Hepatocyte (in vitro differentiated cells): ENCODE results near the gene AK2. TPM values are rescaled to one million over a fixed set of nuclear protein-coding genes. Genes with fewer than 3 reads are reported as not detected.

ENCODE experiments used
- DNase-seq: peaks from one replicate; pipeline ENCODE4 v3.0.0-alpha.2; 2016; ENCODE audit warnings: low spot score
- H2AFZ ChIP-seq: fragments of 200-600 bp; sonication (generic); 2 replicates; pipeline ENCODE4 v1.6.0; 2016; ENCODE audit warnings: antibody characterized with exemption, mild to moderate bottlenecking
- H3K27ac ChIP-seq: fragments of 200-600 bp; sonication (generic); 2 replicates; pipeline ENCODE4 v1.5.1; 2016; ENCODE audit warnings: mild to moderate bottlenecking
- H3K27me3 ChIP-seq: fragments of 200-600 bp; sonication (generic); 2 replicates; pipeline ENCODE4 v1.6.1; 2016
- H3K36me3 ChIP-seq: fragments of 200-600 bp; sonication (generic); replicated peaks from 2 replicates; pipeline ENCODE4 v1.5.1; 2016; ENCODE audit warnings: low read depth; ENCODE audit not compliant: insufficient read depth
- H3K4me1 ChIP-seq: fragments of 200-600 bp; sonication (generic); 2 replicates; pipeline ENCODE4 v1.5.1; 2016; ENCODE audit warnings: mild to moderate bottlenecking, moderate library complexity; ENCODE audit not compliant: insufficient read depth
- H3K4me2 ChIP-seq: fragments of 200-600 bp; sonication (generic); 2 replicates; pipeline ENCODE4 v1.6.0; 2016
- H3K4me3 ChIP-seq: fragments of 200-600 bp; sonication (generic); 2 replicates; pipeline ENCODE4 v1.5.1; 2016; ENCODE audit warnings: mild to moderate bottlenecking
- H3K79me2 ChIP-seq: fragments of 200-600 bp; sonication (generic); 2 replicates; pipeline ENCODE4 v1.6.0; 2017; ENCODE audit warnings: mild to moderate bottlenecking
- H3K9me2 ChIP-seq: fragments of 200-600 bp; sonication (generic); replicated peaks from 2 replicates; pipeline ENCODE4 v1.6.0; 2017; ENCODE audit warnings: mild to moderate bottlenecking; ENCODE audit not compliant: insufficient read depth
- H3K9me3 ChIP-seq: fragments of 200-600 bp; sonication (generic); 2 replicates; pipeline ENCODE4 v1.5.1; 2016; ENCODE audit warnings: low read depth, mild to moderate bottlenecking
- H4K20me1 ChIP-seq: fragments of 200-600 bp; sonication (generic); 2 replicates; pipeline ENCODE4 v1.6.0; 2016; ENCODE audit warnings: mild to moderate bottlenecking; ENCODE audit not compliant: insufficient read depth, poor library complexity, severe bottlenecking
- CTCF ChIP-seq: fragments of 200-600 bp; sonication (generic); IDR thresholded peaks from 2 replicates; pipeline ENCODE4 v1.5.1; 2016; ENCODE audit warnings: antibody characterized with exemption, mild to moderate bottlenecking; ENCODE audit not compliant: poor library complexity
- EZH2 ChIP-seq: fragments of 200-600 bp; sonication (generic); IDR thresholded peaks from 2 replicates; pipeline ENCODE4 v1.6.1; 2016; ENCODE audit warnings: antibody characterized with exemption, mild to moderate bottlenecking, borderline replicate concordance
- EZH2phosphoT487 ChIP-seq: fragments of 200-600 bp; sonication (generic); IDR thresholded peaks from one replicate; pipeline ENCODE4 v1.6.1; 2018; ENCODE audit warnings: antibody characterized with exemption, mild to moderate bottlenecking, low read depth, moderate library complexity; ENCODE audit not compliant: unreplicated experiment, severe bottlenecking
- WGBS: methylation state at CpG from one replicate; pipeline ENCODE4 v1.1.6; 2016; ENCODE audit warnings: low lambda C conversion rate; ENCODE audit errors: missing lambda C conversion rate; 5-methylcytosine and 5-hydroxymethylcytosine counted together
- polyA plus RNA-seq: library from polyadenylated mRNA; unstranded; fragments of >200 nt; fragmentation: Nextera tagmentation; extraction: Ambion mirVana; gene quantifications from 2 replicates; pipeline ENCODE4 v1.2.1, GENCODE V29; 2016
- total RNA-seq: library from RNA; depleted of rRNA; stranded (reverse); fragments of >200 nt; gene quantifications from 2 replicates; pipeline ENCODE4 v1.2.3, GENCODE V29; 2014

The AK2 gene
- total and polyA plus RNA-seq, 2 experiments from 2014 or later, result 120 to 147 TPM

GRCh38 chr1:33002006-33002405 is 34.7 kb downstream of the AK2 start:
- TF ChIP-seq EZH2 (no peak), EZH2phosphoT487 (no peak), CTCF (no peak)
- Histone ChIP-seq H3K4me1 (no peaks in the 10 kb centered on the region), H3K36me3 (no peaks in the 10 kb centered on the region), H3K4me2 (no peak overlapping the region), H3K9me3 (no peaks in the 10 kb centered on the region), H3K27ac (no peak overlapping the region), H3K4me3 (no peak overlapping the region), H4K20me1 (no peaks in the 10 kb centered on the region), H3K27me3 (no peaks in the 10 kb centered on the region), H3K9me2 (no peaks in the 10 kb centered on the region), H3K79me2 (no peaks in the 10 kb centered on the region), H2AFZ (no peak overlapping the region)
- DNase-seq, result no peak
- 82% methylated on average over 4 of the region's 4 CpGs for WGBS

- DNase-seq, result no peak
- Histone ChIP-seq H3K27ac (no peak overlapping the region), H3K9me2 (no peaks in the 10 kb centered on the region), H3K4me1 (no peaks in the 10 kb centered on the region), H3K36me3 (no peaks in the 10 kb centered on the region), H3K27me3 (no peaks in the 10 kb centered on the region), H3K4me2 (no peak overlapping the region), H2AFZ (no peak overlapping the region), H3K4me3 (no peak overlapping the region), H3K79me2 (no peaks in the 10 kb centered on the region), H3K9me3 (no peaks in the 10 kb centered on the region), H4K20me1 (no peaks in the 10 kb centered on the region)
- 87% methylated on average over 2 of the region's 2 CpGs for WGBS
- TF ChIP-seq CTCF (peak; percentile 25), EZH2phosphoT487 (no peak)
Measured at GRCh38 chr1:33001282-33001681, 35.4 kb downstream of the AK2 start.

GRCh38 chr1:33000427-33001026 is 36.2 kb downstream of the AK2 start:
- TF ChIP-seq EZH2phosphoT487 (no peak), EZH2 (no peak), CTCF (no peak)
- Histone ChIP-seq H3K27ac (no peak overlapping the region), H3K9me3 (no peaks in the 10 kb centered on the region), H3K4me2 (no peak overlapping the region), H3K27me3 (no peaks in the 10 kb centered on the region), H3K4me1 (no peaks in the 10 kb centered on the region), H3K9me2 (no peaks in the 10 kb centered on the region), H2AFZ (no peak overlapping the region), H3K4me3 (no peak overlapping the region), H3K36me3 (no peaks in the 10 kb centered on the region), H4K20me1 (no peaks in the 10 kb centered on the region), H3K79me2 (no peaks in the 10 kb centered on the region)
- DNase-seq, result no peak
- WGBS, result 89% methylated on average over 4 of the region's 4 CpGs
